ENCODE data around the gene LRRC8D. TPM values are rescaled to one million over a fixed set of nuclear protein-coding genes. Genes with fewer than 3 reads are reported as not detected.

LRRC8D gene
- total RNA-seq, 4 donors from 2014 or later: 12.0 to 47.4 (median 17.8) TPM

DNA sequence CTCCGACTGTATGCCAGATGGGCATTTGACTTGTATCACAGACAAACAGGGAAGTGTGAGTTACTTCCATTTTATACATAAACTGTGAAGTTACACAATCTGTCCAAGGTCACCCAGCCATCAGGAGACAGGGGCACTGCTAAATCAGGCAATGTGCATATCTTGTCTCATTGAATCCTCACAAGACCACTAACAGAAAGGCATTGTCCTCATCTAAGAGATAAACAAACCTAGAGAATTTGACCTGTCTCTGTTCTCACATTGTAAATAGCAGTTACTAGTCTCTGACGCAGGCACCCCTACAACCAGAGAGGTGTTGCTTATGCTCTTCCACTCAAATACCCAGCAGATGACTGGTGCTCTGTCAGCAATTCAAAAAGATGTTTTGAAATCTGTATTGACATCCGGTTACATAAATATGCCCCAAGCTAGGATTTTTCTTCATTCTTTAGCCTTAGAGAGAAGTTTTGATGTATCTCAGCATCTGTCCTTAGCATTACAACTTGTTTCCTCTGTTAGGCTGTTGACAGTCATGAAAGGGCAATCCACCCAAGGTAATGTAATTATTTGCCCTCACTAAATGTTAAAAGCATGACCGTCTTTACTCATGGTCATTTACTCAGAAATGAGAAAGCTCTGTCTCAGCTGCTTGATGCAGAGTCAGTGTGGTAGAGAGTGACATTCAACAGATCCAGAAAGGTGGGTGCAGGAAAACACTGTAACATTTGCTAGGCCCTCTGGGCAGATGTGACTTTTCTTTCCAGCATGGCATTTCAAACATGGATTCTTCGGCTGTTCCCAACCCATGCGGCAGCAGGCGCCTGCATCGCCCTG is 122.2 kb downstream of the LRRC8D start:
- H3K9me3 ChIP-seq: no peaks in the 10 kb centered on the region
- no peaks in the 10 kb centered on the region for H3K36me3 ChIP-seq
- intact Hi-C loops (cut with DNase I; ENCODE audit: low total_unique reads): no loop called here
- no peak for DNase-seq
- no peak overlapping the region for H3K27ac ChIP-seq
- H3K27me3 ChIP-seq: no peaks in the 10 kb centered on the region
- H3K4me1 ChIP-seq: no peaks in the 10 kb centered on the region
- no peak overlapping the region for H3K4me3 ChIP-seq
- TF ChIP-seq, protein P1, sequence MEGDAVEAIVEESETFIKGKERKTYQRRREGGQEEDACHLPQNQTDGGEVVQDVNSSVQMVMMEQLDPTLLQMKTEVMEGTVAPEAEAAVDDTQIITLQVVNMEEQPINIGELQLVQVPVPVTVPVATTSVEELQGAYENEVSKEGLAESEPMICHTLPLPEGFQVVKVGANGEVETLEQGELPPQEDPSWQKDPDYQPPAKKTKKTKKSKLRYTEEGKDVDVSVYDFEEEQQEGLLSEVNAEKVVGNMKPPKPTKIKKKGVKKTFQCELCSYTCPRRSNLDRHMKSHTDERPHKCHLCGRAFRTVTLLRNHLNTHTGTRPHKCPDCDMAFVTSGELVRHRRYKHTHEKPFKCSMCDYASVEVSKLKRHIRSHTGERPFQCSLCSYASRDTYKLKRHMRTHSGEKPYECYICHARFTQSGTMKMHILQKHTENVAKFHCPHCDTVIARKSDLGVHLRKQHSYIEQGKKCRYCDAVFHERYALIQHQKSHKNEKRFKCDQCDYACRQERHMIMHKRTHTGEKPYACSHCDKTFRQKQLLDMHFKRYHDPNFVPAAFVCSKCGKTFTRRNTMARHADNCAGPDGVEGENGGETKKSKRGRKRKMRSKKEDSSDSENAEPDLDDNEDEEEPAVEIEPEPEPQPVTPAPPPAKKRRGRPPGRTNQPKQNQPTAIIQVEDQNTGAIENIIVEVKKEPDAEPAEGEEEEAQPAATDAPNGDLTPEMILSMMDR (IDR thresholded peaks at IDR 0.05): no peak
- TF ChIP-seq POLR2A (IDR thresholded peaks at IDR 0.05): no peak

DNA sequence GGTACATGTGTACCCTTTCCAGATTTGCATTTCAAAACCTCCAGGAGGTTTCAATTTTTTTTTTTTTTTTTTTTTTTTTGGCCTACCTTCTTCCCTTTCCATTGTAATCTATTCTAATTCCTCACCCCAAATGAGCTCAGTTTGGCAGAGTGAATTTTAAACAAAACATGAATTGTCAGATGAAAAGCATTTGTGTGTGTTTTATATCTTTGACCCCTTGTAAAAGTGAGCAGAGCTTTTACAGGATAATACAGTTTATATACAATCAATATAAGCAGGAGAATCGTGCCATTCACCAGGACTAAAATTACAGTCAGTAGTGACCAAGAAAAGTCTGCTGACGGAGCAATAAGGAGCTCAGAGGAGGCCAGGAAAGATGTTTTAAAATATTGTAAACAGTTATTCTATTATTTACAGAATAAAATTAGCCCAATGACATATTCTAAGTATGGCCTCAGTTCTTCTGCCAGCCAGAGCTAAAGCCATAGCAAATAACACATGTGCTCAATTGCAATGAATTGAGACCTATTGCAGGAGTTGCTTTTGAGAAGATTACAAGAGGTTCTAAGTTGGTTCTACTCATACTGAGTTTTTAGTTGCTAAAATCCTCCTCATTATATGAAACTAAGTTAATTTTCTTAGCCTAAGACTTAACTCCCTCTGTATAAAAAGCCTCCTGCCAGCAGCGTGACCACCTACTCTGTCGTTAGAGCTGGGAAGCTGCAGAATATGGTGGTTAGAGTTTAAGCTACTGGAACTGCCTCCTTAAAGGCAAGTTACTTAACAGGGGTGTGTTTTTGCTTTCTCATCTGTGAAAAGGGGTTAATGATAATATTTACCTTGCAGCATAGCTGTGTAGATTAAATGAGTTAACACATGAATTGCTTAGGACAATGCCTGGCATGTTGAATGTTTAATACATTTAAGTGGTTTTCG is 123.3 kb downstream of the LRRC8D start:
- H3K27me3 ChIP-seq: no peaks in the 10 kb centered on the region
- no peak overlapping the region for H3K27ac ChIP-seq
- no peak overlapping the region for H3K4me3 ChIP-seq
- DNase-seq: no peak
- intact Hi-C loops (cut with DNase I; ENCODE audit: low total_unique reads): no loop called here
- H3K9me3 ChIP-seq: no peaks in the 10 kb centered on the region
- no peaks in the 10 kb centered on the region for H3K4me1 ChIP-seq
- H3K36me3 ChIP-seq: no peaks in the 10 kb centered on the region
- no peak for TF ChIP-seq POLR2A (IDR thresholded peaks at IDR 0.05)
- TF ChIP-seq, protein P1 (IDR thresholded peaks at IDR 0.05): no peak

DNA sequence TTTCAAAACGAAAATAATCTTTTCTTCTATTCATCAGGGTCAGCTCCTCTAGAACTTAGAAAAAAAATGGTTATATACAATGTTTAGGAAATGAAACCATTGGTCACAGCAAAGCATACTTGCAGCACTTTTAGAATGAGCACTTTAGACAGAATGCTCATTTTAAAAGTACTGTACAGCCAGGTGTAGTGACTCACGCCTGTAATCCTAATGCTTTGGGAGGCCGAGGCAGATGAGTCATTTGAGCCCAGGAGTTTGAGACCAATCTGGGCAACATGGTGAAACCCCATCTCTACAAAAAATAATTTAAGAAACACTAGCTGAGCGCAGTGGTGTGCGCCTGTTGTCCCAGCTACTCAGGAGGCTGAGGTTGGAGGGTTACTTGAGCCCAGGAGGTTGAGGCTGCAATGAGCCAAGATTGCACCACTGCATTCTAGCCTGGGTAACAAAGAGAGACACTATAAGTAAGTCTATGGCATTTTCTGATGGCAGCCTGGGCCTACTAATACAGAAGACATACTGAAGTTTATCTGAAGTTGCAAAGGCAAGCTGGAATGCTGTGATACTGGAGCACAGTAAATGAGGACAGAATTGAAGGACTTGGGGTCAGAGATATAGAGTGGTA is 125.1 kb downstream of the LRRC8D start:
- TF ChIP-seq POLR2A (IDR thresholded peaks at IDR 0.05): no peak
- TF ChIP-seq, protein P1 (IDR thresholded peaks at IDR 0.05): no peak
- intact Hi-C loops (cut with DNase I; ENCODE audit: low total_unique reads): no loop called here
- H3K27ac ChIP-seq: no peak overlapping the region
- no peaks in the 10 kb centered on the region for H3K27me3 ChIP-seq
- no peak for DNase-seq
- H3K4me3 ChIP-seq: no peak overlapping the region
- no peaks in the 10 kb centered on the region for H3K36me3 ChIP-seq
- no peaks in the 10 kb centered on the region for H3K9me3 ChIP-seq
- H3K4me1 ChIP-seq: no peaks in the 10 kb centered on the region

DNA sequence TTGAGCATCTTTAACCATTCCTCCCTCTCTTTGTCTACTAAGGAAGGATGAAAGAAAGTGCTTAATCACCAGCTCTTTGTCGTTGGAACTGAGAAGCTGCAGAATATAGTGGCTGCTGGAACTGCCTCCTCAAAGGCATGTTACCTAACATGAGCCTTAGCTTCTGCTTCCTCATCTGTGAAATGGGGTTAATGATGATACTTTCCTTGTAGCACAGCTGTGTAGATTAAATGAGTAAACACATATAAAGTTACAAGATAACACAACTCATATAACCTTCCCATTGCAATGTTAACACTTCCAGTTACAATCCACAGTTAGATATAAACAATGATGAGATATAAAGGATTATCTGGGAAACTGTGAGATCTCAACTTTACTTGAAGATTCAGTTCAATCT is 125.7 kb downstream of the LRRC8D start:
- H3K9me3 ChIP-seq: no peaks in the 10 kb centered on the region
- DNase-seq: no peak
- intact Hi-C loops (cut with DNase I; ENCODE audit: low total_unique reads): no loop called here
- H3K36me3 ChIP-seq: no peaks in the 10 kb centered on the region
- H3K27ac ChIP-seq: no peak overlapping the region
- TF ChIP-seq, protein P1 (IDR thresholded peaks at IDR 0.05): no peak
- TF ChIP-seq POLR2A (IDR thresholded peaks at IDR 0.05): no peak
- no peak overlapping the region for H3K4me3 ChIP-seq
- H3K4me1 ChIP-seq: no peaks in the 10 kb centered on the region
- no peaks in the 10 kb centered on the region for H3K27me3 ChIP-seq
